Small intestine (tissue), 7 donors: Measurements from ENCODE around the gene CABLES2. TPM values are rescaled to one million over a fixed set of nuclear protein-coding genes. Genes with fewer than 3 reads are reported as not detected.
A peak's percentile ranks its signal among the peaks of the same experiment; 100 is the strongest.

Source experiments
- DNase-seq, 2 donors: peaks; one replicate each; pipeline versions ENCODE4 v3.0.0 to v3.0.0-alpha.2; 2013
- FAIRE-seq: peaks from 2 replicates; lab custom pipeline; 2012; peaks lifted over from hg19 to GRCh38; lab: Jason Lieb, UNC
- H3K27ac ChIP-seq, 3 donors: one replicate each; pipeline ENCODE4 v1.5.1; 2013; ENCODE audit warnings: low read length in 2 of 3, mild to moderate bottlenecking in 2 of 3, control low read depth in 1 of 3, inconsistent platforms in 1 of 3, low read depth in 1 of 3, moderate library complexity in 1 of 3
- H3K27me3 ChIP-seq, 3 donors: one replicate each; pipeline ENCODE4 v1.6.1; 2013; ENCODE audit warnings: low read length in 3 of 3, inconsistent platforms in 1 of 3; ENCODE audit not compliant: control insufficient read depth in 3 of 3, insufficient read depth in 3 of 3
- H3K36me3 ChIP-seq, 3 donors: one replicate each; pipeline ENCODE4 v1.6.1; 2013; ENCODE audit warnings: low read length in 3 of 3, inconsistent platforms in 1 of 3, low read depth in 1 of 3, mild to moderate bottlenecking in 1 of 3, moderate library complexity in 1 of 3; ENCODE audit not compliant: control insufficient read depth in 3 of 3, insufficient read depth in 2 of 3
- H3K4me1 ChIP-seq, 3 donors: one replicate each; pipeline ENCODE4 v1.6.1; 2013; ENCODE audit warnings: low read length in 2 of 3, inconsistent platforms in 1 of 3, low read depth in 1 of 3, mild to moderate bottlenecking in 1 of 3, moderate library complexity in 1 of 3; ENCODE audit not compliant: control insufficient read depth in 3 of 3, insufficient read depth in 2 of 3
- H3K4me3 ChIP-seq, 3 donors: one replicate each; pipeline ENCODE4 v1.5.1; 2013; ENCODE audit warnings: low read length in 3 of 3, control low read depth in 1 of 3, inconsistent platforms in 1 of 3, low read depth in 1 of 3, mild to moderate bottlenecking in 1 of 3, moderate library complexity in 1 of 3
- H3K9me3 ChIP-seq, 2 donors: one replicate each; pipeline ENCODE4 v1.6.1; 2013; ENCODE audit warnings: low read depth in 1 of 2, low read length in 1 of 2; ENCODE audit not compliant: control insufficient read depth in 2 of 2, insufficient read depth in 1 of 2
- WGBS, 3 donors: extraction: QIAGEN DNeasy Blood & Tissue Kit; methylation state at CpG; one replicate each; pipeline ENCODE4 v1.1.7; 2013; 5-methylcytosine and 5-hydroxymethylcytosine counted together
- polyA plus RNA-seq, 4 donors: library from polyadenylated mRNA; stranded (reverse) in 3 of 4; unstranded in 1 of 4; fragments of 200-250 nt in 3 of 4; fragments of 120-200 nt in 1 of 4; gene quantifications; one replicate each; pipeline versions ENCODE4 v1.2.1 to v1.2.3, GENCODE V29; 2013
- donor health status: healthy with polysubstance abuse.
- donor health status: control.
- donor health status: control.
- donor health status: Bipolar disorder and iron deficiency.
- donor health status: healthy.

CABLES2 gene
- polyA plus RNA-seq, 4 donors: 1.3 to 7.9 (median 3.5) TPM

GRCh38 chr20:62387219-62387913, 19.7 kb downstream of the CABLES2 start:
- peak in 1 of 2 donors; percentile 36 for DNase-seq
- H3K9me3 ChIP-seq: no peaks in the 10 kb centered on the region
- FAIRE-seq: no peak
- peaks cover 0 to 23% (median 6%) of the 10 kb centered on the region in 3 donors for H3K4me1 ChIP-seq
- H3K27ac ChIP-seq: peak overlapping the region; percentile 22 to 75 (median 50)
- WGBS, 3 donors: 1 to 3% (median 2%) methylated on average over 30 to 47 of the region's 47 CpGs
- H3K27me3 ChIP-seq: no peaks in the 10 kb centered on the region
- peaks cover 0 to 49% (median 6%) of the 10 kb centered on the region in 3 donors for H3K36me3 ChIP-seq
- peak overlapping the region; percentile 82 to 96 (median 84) for H3K4me3 ChIP-seq

GRCh38 chr20:62386383-62387218, 20.5 kb downstream of the CABLES2 start, which contains the start of gene RPS21:
TSS of gene RPS21 (plus strand) at chr20:62387103. CDS start at chr20:62387339, 236 bp downstream.
- Histone ChIP-seq H3K36me3 (peaks cover 0 to 47% (median 6%) of the 10 kb centered on the region in 3 donors), H3K27ac (peak within 1 kb of the TSS; percentile 36 to 97 (median 87)), H3K4me3 (peak within 1 kb of the TSS; percentile 82 to 96 (median 84)), H3K4me1 (peaks cover 0 to 23% (median 6%) of the 10 kb centered on the region in 3 donors), H3K9me3 (no peaks in the 10 kb centered on the region), H3K27me3 (no peaks in the 10 kb centered on the region)
- DNase-seq (peak; percentile 93 to 96), FAIRE-seq (no peak)
- WGBS, 3 donors: 0% methylated on average over 67 to 83 of the region's 83 CpGs

- no peak for FAIRE-seq
- peak; percentile 78 to 90 for DNase-seq
- H3K36me3 ChIP-seq: peaks cover 0 to 14% (median 0%) of the 10 kb centered on the region in 3 donors
- H3K27ac ChIP-seq: no peak overlapping the region
- no peak overlapping the region for H3K4me3 ChIP-seq
- H3K27me3 ChIP-seq: no peaks in the 10 kb centered on the region
- H3K4me1 ChIP-seq: peaks cover 0 to 12% (median 0%) of the 10 kb centered on the region in 3 donors
- no peaks in the 10 kb centered on the region for H3K9me3 ChIP-seq
- 39 to 41% (median 39%) methylated on average over 18 of the region's 18 CpGs for WGBS, 3 donors
Observed at GRCh38 chr20:62382306-62383198, 24.5 kb downstream of the CABLES2 start.

GRCh38 chr20:62381842-62382241, 25.2 kb downstream of the CABLES2 start:
- H3K27me3 ChIP-seq: no peaks in the 10 kb centered on the region
- peaks cover 0 to 15% (median 0%) of the 10 kb centered on the region in 3 donors for H3K4me1 ChIP-seq
- peaks cover 0 to 12% (median 0%) of the 10 kb centered on the region in 3 donors for H3K36me3 ChIP-seq
- FAIRE-seq (no peak), DNase-seq (no peak)
- H3K9me3 ChIP-seq: no peaks in the 10 kb centered on the region
- no peak overlapping the region for H3K4me3 ChIP-seq
- H3K27ac ChIP-seq: peak overlapping the region in 1 of 3 donors; percentile 4
- WGBS, 3 donors: 89 to 99% (median 91%) methylated on average over 6 of the region's 6 CpGs

GRCh38 chr20:62381202-62381797, 25.8 kb downstream of the CABLES2 start:
- Histone ChIP-seq H3K9me3 (no peaks in the 10 kb centered on the region), H3K36me3 (peaks cover 0 to 12% (median 0%) of the 10 kb centered on the region in 3 donors), H3K4me3 (no peak overlapping the region), H3K27me3 (no peaks in the 10 kb centered on the region), H3K27ac (peak overlapping the region in 1 of 3 donors; percentile 4), H3K4me1 (peaks cover 0 to 20% (median 0%) of the 10 kb centered on the region in 3 donors)
- 69 to 79% (median 73%) methylated on average over 15 to 16 of the region's 16 CpGs for WGBS, 3 donors
- FAIRE-seq (no peak), DNase-seq (no peak)

GRCh38 chr20:62378215-62378614, 28.9 kb downstream of the CABLES2 start:
- no peak for FAIRE-seq
- Histone ChIP-seq H3K4me3 (no peak overlapping the region), H3K9me3 (no peaks in the 10 kb centered on the region), H3K27ac (no peak overlapping the region), H3K27me3 (peaks cover 0 to 3% (median 0%) of the 10 kb centered on the region in 3 donors), H3K36me3 (peaks cover 0 to 12% (median 0%) of the 10 kb centered on the region in 3 donors), H3K4me1 (peaks cover 0 to 33% (median 0%) of the 10 kb centered on the region in 3 donors)
- 62 to 74% (median 69%) methylated on average over 20 to 22 of the region's 22 CpGs for WGBS, 3 donors
- no peak for DNase-seq

GRCh38 chr20:62377615-62378178, 29.4 kb downstream of the CABLES2 start:
- no peak for FAIRE-seq
- DNase-seq: no peak
- H3K27ac ChIP-seq: no peak overlapping the region
- H3K4me1 ChIP-seq: peaks cover 0 to 33% (median 0%) of the 10 kb centered on the region in 3 donors
- H3K4me3 ChIP-seq: no peak overlapping the region
- peaks cover 0 to 12% (median 0%) of the 10 kb centered on the region in 3 donors for H3K36me3 ChIP-seq
- WGBS, 3 donors: 43 to 67% (median 48%) methylated on average over 8 to 15 of the region's 15 CpGs
- H3K27me3 ChIP-seq: peaks cover 0 to 3% (median 0%) of the 10 kb centered on the region in 3 donors
- H3K9me3 ChIP-seq: no peaks in the 10 kb centered on the region
